ENCODE measurements around the gene FSD1.

GRCh38 chr19:4258181-4258580 is 46.2 kb upstream of the FSD1 start:
- TF ChIP-seq CTCF (IDR thresholded peaks at IDR 0.05; ENCODE audit: low read depth, low read length) (no peak), EZH2phosphoT487 (IDR thresholded peaks at IDR 0.05; ENCODE audit: low read depth) (no peak)

Data from OCI-LY3 (cell line).